ENCODE data around the gene CEP44.
A peak's percentile ranks its signal among the peaks of the same experiment; 100 is the strongest.

DNA sequence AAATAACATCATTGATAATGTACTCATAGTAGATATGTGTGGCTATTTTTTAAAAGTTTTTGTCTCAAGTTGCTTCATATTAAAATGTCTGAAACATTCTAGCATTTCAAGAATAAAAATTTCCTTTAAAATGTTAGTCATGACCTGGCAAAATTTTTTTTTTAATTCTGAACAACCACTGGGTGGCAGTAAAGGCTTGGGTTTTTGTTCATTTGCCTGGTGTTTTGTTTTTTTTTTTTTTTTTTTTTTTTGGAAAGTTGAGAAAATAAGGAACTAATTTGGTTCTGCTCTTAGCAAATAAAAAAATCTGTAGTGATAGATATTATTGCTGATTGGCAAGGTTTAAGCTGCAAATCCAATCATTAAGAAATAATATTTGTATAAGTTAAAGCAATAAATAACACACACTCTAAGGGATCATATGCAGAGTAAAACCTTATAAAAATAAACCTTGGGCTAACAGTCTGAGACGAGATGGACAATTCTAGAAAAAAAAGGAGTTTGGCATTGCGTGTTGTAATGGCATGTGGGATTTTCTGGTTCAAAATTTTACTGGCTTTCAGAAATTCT lies 81.4 kb downstream of the CEP44 start:
- TF ChIP-seq, protein P1, sequence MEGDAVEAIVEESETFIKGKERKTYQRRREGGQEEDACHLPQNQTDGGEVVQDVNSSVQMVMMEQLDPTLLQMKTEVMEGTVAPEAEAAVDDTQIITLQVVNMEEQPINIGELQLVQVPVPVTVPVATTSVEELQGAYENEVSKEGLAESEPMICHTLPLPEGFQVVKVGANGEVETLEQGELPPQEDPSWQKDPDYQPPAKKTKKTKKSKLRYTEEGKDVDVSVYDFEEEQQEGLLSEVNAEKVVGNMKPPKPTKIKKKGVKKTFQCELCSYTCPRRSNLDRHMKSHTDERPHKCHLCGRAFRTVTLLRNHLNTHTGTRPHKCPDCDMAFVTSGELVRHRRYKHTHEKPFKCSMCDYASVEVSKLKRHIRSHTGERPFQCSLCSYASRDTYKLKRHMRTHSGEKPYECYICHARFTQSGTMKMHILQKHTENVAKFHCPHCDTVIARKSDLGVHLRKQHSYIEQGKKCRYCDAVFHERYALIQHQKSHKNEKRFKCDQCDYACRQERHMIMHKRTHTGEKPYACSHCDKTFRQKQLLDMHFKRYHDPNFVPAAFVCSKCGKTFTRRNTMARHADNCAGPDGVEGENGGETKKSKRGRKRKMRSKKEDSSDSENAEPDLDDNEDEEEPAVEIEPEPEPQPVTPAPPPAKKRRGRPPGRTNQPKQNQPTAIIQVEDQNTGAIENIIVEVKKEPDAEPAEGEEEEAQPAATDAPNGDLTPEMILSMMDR (IDR thresholded peaks at IDR 0.05) = peak; percentile 38
- no peak for TF ChIP-seq ZFX (IDR thresholded peaks at IDR 0.05; ENCODE audit: borderline replicate concordance)
